GM18505 (cell line): Measurements from ENCODE around the gene KIAA0513.

Experiments
- ATAC-seq: cut with Tn5 transposase; IDR thresholded peaks from one replicate; pipeline ENCODE4 v1.9.1; 2021; ENCODE audit not compliant: unreplicated experiment
- POLR2A ChIP-seq: IDR thresholded peaks from 4 replicates; pipeline ENCODE4 v1.6.1; 2011; ENCODE audit warnings: borderline replicate concordance; ENCODE audit not compliant: insufficient read depth, insufficient read length; ENCODE audit errors: extremely low read depth

KIAA0513 gene

GRCh38 chr16:85010446-85010930 lies 17.1 kb upstream of the KIAA0513 start:
- TF ChIP-seq POLR2A = no peak

GRCh38 chr16:85010931-85011845 lies 16.4 kb upstream of the KIAA0513 start, which contains the start of gene ZDHHC7:
ZDHHC7 (minus strand) TSS chr16:85011535; CDS start chr16:84990618, 20,917 bp downstream.
- peak; percentile 84 for ATAC-seq
- TF ChIP-seq POLR2A = peak; percentile 89

More at GRCh38 chr16:85010446-85010930, 17.1 kb upstream of the KIAA0513 start:
- ATAC-seq = peak; percentile 21

- TF ChIP-seq POLR2A = no peak
- ATAC-seq = no peak
These were observed 15.7 kb upstream of the KIAA0513 start for GRCh38 chr16:85011846-85012284.

GRCh38 chr16:85014311-85014710 lies 13.3 kb upstream of the KIAA0513 start:
- no peak for ATAC-seq
- no peak for TF ChIP-seq POLR2A

- TF ChIP-seq POLR2A = no peak
- ATAC-seq = no peak
These were observed 12.0 kb upstream of the KIAA0513 start for GRCh38 chr16:85015481-85016187.

GRCh38 chr16:85017151-85017550 lies 10.4 kb upstream of the KIAA0513 start:
- TF ChIP-seq POLR2A = no peak
- no peak for ATAC-seq

- no peak for TF ChIP-seq POLR2A
- no peak for ATAC-seq
These were observed 10.0 kb upstream of the KIAA0513 start for GRCh38 chr16:85017633-85018032.

- no peak for ATAC-seq
- no peak for TF ChIP-seq POLR2A
These were observed 8.9 kb upstream of the KIAA0513 start for GRCh38 chr16:85018529-85019236.

- ATAC-seq = no peak
- no peak for TF ChIP-seq POLR2A
These were observed 7.8 kb upstream of the KIAA0513 start for GRCh38 chr16:85019659-85020245.

GRCh38 chr16:85025781-85026653 lies 1.6 kb upstream of the KIAA0513 start:
- no peak for TF ChIP-seq POLR2A
- no peak for ATAC-seq

GRCh38 chr16:85026703-85027102 lies 892 bp upstream of the KIAA0513 start:
- TF ChIP-seq POLR2A = no peak
- no peak for ATAC-seq
